KG1 (cell line): ENCODE results near the gene FILIP1L.

Experiments
- DNase-seq: peaks from one replicate; lab custom pipeline; 2025; lab: John Stamatoyannopoulos, UW

FILIP1L gene

DNA sequence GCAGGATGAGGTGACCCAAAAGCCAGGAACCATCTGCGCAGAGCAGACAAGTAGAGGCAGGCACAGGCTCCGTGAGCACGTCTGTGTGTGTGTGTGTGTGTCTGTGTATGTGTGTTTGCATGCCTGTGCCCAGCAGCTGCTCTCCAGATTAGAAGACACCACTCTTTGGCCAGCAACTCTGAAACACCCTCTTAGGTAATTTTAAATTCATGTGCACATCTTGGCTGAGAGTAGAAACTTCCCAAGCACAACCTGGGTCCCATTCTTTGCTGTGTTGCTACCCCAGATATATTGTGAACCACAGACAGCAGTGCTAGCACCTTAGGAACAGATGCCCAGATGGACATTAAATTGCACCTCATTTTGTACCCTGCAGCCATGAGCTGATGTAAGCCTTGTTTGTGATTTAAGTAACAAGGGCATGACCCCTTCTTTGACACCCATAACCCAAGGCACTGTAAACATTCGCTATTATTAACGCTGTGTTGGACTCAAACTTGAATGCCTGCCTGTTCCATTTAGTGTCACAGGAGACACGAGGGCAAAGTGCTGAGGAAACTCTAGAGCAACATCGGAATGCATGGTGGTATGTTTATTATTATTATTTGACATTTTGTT lies at the start of gene FILIP1L:
TSS of gene FILIP1L (minus strand) at position 89 of the 618 bp plus-strand sequence.
- no peak for DNase-seq

- DNase-seq: no peak
Observed at GRCh38 chr3:100163787-100164186, 49.5 kb upstream of the FILIP1L start.

DNA sequence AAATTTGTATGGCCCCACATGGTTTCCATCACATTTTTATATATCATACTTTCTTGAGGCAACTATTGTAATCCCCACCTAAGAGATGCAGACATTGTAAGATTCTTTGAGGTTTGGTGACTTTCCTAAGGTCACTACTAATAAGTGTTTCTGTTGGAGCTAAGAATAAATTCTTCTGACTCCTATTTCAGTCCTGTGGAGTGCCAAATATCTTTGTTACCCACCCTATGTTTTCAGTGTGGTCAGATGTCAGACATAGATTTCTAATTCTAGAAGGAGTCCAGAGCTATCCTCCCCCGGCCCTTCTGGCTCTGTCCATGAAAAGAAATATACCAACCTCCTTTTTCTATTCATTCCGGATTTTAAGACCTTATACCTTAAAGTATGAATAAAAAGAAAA lies 46.2 kb upstream of the FILIP1L start:
- DNase-seq: no peak

GRCh38 chr3:100159331-100160153 lies 45.2 kb upstream of the FILIP1L start:
- no peak for DNase-seq

GRCh38 chr3:100158918-100159330 lies 44.6 kb upstream of the FILIP1L start:
- no peak for DNase-seq

- no peak for DNase-seq
Observed at GRCh38 chr3:100157685-100158084, 43.4 kb upstream of the FILIP1L start.

GRCh38 chr3:100155590-100155989 lies 41.3 kb upstream of the FILIP1L start:
- DNase-seq: no peak

GRCh38 chr3:100155128-100155527 lies 40.8 kb upstream of the FILIP1L start:
- no peak for DNase-seq

GRCh38 chr3:100154171-100154570 lies 39.9 kb upstream of the FILIP1L start:
- DNase-seq: no peak

DNA sequence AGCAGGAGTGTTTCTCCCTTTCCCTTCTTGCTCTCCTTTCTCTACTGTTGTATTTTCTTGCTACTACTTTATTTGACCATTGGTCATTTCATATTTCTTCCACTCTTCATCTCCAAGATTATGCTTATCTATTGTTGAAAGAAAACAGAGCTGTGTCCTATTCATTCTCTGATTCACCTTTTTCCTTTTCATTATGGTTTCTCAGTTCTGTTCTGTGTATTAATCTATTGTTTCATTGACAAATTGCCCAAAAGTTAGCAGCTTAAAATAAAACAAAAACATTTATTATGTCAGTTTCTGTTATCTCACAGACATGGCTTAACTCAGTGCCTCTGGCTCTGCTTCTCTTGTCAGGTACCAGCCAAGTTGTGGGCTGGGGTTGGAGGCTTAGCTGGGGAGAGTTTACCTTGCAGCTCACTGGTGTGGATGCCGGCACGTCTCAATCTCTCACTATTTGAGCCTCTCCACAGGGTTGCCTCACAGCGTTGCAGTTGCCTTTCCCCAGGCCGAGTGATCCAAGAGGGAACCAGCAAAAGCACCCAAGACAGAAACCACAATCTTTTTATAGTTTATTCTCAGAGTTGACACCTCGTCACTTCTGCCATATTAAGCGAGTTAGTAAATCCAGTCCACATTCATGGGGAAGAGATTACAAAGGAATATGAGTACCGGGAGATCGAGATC lies 36.9 kb upstream of the FILIP1L start:
- DNase-seq: no peak

- no peak for DNase-seq
Observed at GRCh38 chr3:100150473-100150872, 36.2 kb upstream of the FILIP1L start.

GRCh38 chr3:100149713-100150415 lies 35.6 kb upstream of the FILIP1L start:
- no peak for DNase-seq

DNA sequence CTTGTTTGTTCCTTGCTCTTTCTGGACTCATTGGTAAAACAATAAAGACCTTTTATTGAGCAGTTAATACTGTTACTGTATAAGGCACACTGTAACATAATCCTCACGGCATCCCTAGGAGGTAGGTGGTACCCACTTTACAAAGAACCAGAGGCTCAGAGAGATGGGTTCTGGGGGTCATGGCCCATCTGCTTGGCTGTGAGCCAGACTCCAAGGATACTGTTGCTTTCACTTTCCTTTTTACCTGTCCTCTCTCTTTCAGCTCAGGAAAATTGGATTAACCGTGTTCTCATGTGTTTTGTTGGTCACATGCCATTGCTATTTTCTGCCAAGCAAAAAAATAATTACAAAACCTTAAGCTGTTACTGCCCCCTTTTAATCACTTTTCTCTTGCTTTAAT lies 34.8 kb upstream of the FILIP1L start:
- no peak for DNase-seq

DNA sequence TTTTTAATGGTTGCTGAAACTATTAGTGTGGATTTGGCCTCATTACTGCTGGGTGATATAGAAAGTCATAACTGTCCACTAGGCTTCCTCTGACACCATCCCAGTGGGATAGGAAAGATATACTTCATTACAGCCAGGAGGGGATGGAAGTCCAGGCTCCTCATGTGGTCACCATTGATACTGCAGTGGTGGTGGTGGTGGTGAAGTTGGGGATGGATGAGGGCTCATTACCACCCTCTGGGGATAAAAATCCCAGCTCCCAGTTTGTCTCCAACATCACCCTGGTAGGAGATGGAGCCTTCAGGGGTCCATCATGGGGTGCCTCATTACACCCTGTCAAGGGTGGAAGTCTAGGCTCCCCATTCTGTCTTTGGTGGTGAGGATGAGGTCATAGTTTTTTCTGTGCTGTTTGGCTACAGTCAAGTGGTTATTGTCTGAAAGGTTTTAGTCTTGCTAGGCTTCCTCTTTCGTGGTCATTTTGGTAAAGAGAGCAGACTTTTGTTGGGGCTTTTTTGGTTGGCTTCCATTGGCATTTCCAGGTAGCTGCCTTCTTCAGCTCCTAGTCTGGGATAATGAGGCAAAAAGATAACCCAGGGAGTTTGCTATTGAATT lies 30.1 kb upstream of the FILIP1L start:
- DNase-seq: no peak

- DNase-seq: no peak
Observed at GRCh38 chr3:100141586-100141985, 27.3 kb upstream of the FILIP1L start.

DNA sequence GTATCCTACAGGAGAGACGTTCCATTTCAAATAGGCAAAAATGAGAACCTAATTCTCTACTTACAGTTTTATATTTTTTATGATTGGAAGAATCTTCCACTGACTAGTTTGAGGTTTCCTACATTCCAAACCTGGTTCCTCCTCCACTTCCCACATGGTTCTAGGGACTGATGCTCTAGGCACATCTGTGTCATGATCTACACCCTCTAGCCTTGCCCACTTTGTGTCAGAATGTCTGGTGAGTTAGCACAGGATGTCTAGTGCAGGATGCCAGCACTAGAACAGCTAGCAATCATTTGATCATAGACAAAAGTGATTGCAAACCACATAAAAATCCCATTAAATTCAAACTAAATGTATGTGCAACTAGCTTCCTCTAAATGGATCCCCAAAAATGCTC lies 26.7 kb upstream of the FILIP1L start:
- no peak for DNase-seq

DNA sequence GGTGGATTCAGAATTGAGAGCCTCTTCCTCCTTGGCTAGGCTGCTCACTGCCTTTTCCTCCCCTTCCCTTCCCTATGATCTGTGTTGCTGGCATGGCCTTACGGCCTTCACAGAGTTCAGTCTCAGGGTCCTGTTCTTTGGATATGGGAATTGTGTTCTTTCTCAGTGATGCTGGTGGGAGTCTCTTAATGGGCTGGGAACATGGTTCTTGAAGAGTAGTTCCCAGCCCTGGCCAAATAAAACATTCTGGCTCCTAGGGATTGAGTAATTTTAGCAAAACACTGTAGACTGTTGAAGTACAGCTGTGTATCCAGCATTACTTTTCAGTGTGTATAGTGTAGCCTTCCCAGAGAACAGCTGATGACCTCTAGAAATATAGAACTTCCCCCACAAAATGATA lies 22.6 kb upstream of the FILIP1L start:
- no peak for DNase-seq

DNA sequence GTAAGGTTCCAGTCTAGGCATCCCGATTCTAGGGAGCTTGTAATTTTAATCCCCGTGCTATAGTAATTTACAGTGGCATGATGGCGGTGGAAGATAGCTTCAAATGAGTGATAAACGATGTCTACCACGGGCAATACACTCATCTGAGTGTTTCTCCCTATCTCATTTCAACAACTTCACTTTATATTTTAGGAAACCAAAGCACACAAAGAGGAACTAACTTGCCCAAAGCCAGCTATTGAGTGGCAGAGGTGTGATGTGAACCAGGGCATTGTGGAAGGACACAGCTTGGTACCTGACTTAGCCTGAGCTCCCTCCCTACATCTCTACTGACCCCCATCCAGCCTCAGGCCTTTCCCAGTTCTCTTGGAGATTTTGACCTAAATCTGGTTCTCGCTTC lies 16.9 kb upstream of the FILIP1L start:
- no peak for DNase-seq

- no peak for DNase-seq
Observed at GRCh38 chr3:100129941-100130340, 15.6 kb upstream of the FILIP1L start.

DNA sequence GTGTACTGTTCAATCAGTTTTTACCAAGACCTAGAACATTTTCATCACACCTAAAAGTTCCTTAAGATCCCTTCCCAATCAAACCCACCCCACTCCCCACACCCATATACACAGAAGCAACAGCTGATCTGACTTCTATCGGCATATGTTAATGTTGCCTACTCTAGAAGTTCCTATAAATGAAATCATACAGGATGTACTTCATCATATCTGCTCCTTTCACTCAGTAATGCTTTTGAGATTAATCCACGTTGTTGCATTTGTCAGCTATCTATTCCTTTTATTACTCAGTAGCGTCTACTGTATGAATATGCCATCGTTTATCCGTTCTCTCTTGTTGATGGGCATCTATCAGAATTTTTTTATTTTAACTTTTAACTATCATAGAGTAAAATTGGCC lies 14.3 kb upstream of the FILIP1L start:
- no peak for DNase-seq

GRCh38 chr3:100127792-100128191 lies 13.5 kb upstream of the FILIP1L start:
- no peak for DNase-seq
